Measurements from ENCODE around the gene NHSL2. TPM values are rescaled to one million over a fixed set of nuclear protein-coding genes. Genes with fewer than 3 reads are reported as not detected.

The NHSL2 gene
- total RNA-seq, 2 donors from 2014 or later: 1.6 to 2.9 TPM

DNA sequence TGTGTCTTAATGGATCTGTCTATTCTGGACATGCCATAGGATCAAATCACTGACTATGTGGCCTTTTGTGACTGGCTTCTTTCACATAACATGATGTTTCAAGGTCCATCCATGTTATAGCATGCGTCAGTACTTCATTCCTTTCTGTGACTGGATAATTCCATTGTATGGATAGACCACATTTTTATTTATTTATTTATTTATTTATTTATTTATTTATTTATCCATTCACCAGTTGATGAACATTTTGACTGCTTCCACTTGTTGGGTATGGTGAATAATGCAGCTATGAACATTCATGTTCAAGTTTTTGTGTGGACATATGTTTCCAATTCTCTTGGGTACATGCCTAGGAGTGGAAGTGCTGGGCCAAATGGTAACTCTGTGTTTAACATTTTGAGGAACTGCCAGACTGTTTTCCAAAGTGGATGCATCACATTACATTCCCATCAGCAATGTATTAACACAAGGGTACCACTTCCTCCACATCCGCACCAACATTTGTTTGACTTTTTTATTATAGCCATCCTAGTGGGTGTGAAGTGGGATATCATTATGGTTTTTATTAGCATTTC lies 207.1 kb downstream of the NHSL2 start:
- H3K27ac ChIP-seq: no peak overlapping the region
- TF ChIP-seq POLR2A (IDR thresholded peaks at IDR 0.05): no peak
- TF ChIP-seq, protein P1, sequence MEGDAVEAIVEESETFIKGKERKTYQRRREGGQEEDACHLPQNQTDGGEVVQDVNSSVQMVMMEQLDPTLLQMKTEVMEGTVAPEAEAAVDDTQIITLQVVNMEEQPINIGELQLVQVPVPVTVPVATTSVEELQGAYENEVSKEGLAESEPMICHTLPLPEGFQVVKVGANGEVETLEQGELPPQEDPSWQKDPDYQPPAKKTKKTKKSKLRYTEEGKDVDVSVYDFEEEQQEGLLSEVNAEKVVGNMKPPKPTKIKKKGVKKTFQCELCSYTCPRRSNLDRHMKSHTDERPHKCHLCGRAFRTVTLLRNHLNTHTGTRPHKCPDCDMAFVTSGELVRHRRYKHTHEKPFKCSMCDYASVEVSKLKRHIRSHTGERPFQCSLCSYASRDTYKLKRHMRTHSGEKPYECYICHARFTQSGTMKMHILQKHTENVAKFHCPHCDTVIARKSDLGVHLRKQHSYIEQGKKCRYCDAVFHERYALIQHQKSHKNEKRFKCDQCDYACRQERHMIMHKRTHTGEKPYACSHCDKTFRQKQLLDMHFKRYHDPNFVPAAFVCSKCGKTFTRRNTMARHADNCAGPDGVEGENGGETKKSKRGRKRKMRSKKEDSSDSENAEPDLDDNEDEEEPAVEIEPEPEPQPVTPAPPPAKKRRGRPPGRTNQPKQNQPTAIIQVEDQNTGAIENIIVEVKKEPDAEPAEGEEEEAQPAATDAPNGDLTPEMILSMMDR (IDR thresholded peaks at IDR 0.05): no peak
- no peaks in the 10 kb centered on the region for H3K4me1 ChIP-seq
- no peaks in the 10 kb centered on the region for H3K36me3 ChIP-seq (replicated peaks in 1 of 2; ENCODE audit: insufficient read depth in 1 of 2, low read depth in 2 of 2)
- 92 to 95% methylated on average over 2 of the region's 2 CpGs for whole genome bisulfite sequencing, 2 donors
- no peak for ATAC-seq
- intact Hi-C loops (cut with DNase I): no loop called here
- no peak overlapping the region for H3K4me3 ChIP-seq
- no peaks in the 10 kb centered on the region for H3K9me3 ChIP-seq
- no peak for DNase-seq
- H3K27me3 ChIP-seq: no peaks in the 10 kb centered on the region

DNA sequence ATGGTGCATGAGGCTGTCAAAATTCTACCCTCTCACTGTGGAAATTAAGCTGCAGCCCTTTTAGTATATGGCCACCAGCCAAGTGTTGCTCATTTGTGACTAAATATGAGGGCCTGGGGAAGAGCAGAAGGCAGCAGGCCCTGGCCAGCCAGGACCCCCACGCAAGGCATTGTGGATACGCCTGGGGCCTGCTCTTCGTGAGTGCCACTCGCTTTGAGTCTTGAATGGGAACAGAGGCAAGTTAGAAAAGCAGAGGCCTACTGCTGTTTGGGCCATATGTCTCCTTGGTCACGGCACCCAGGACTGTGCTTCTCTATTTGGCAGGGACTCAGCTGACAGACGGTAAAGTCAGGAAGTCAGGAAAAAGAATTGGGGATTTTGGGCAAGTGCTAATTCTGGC lies 210.2 kb downstream of the NHSL2 start:
- no peaks in the 10 kb centered on the region for H3K27me3 ChIP-seq
- ATAC-seq (no peak), DNase-seq (no peak)
- no peaks in the 10 kb centered on the region for H3K9me3 ChIP-seq
- intact Hi-C loops (cut with DNase I): loop anchor here (5.0 kb wide), 1 partner anchor 119 kb away; no protein-coding TSS in a partner anchor
- no peak overlapping the region for H3K4me3 ChIP-seq
- WGBS, 2 donors: 83 to 87% methylated on average over 3 to 6 of the region's 6 CpGs
- peak overlapping the region in 1 of 4 donors; percentile 29 for H3K27ac ChIP-seq
- no peak for TF ChIP-seq POLR2A (IDR thresholded peaks at IDR 0.05)
- TF ChIP-seq, protein P1 (IDR thresholded peaks at IDR 0.05): no peak
- H3K4me1 ChIP-seq: no peaks in the 10 kb centered on the region
- no peaks in the 10 kb centered on the region for H3K36me3 ChIP-seq (replicated peaks in 1 of 2; ENCODE audit: insufficient read depth in 1 of 2, low read depth in 2 of 2)

DNA sequence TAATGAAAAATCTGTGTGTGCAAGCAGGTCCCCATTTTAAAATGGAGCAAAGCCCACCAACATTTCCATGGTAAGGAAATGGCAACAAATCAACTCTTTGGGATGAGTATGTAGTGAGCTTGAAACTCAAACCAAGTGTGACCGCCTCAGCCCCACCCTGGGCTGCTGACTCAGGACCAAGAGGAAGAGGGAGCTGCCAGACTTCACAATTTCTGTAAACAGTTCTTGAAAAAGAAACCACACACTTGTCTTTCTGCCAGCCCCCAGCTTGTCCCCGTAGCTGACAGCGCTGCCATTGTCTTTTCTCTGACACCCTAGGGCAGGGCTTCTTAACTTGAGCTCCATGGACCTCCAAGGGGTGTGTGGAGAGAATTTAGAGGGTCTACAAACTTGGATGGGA lies 210.7 kb downstream of the NHSL2 start:
- ATAC-seq: no peak
- H3K27me3 ChIP-seq: no peaks in the 10 kb centered on the region
- H3K4me3 ChIP-seq: no peak overlapping the region
- H3K4me1 ChIP-seq: no peaks in the 10 kb centered on the region
- 54 to 63% methylated on average over 3 of the region's 3 CpGs for WGBS, 2 donors
- H3K36me3 ChIP-seq (replicated peaks in 1 of 2; ENCODE audit: insufficient read depth in 1 of 2, low read depth in 2 of 2): no peaks in the 10 kb centered on the region
- peak in 1 of 4 donors; percentile 50 for DNase-seq
- TF ChIP-seq, protein P1 (IDR thresholded peaks at IDR 0.05): no peak
- TF ChIP-seq POLR2A (IDR thresholded peaks at IDR 0.05): no peak
- peak overlapping the region in 1 of 4 donors; percentile 29 for H3K27ac ChIP-seq
- no peaks in the 10 kb centered on the region for H3K9me3 ChIP-seq
- intact Hi-C loops (cut with DNase I): loop anchor here (5.0 kb wide), 1 partner anchor 119 kb away; no protein-coding TSS in a partner anchor

DNA sequence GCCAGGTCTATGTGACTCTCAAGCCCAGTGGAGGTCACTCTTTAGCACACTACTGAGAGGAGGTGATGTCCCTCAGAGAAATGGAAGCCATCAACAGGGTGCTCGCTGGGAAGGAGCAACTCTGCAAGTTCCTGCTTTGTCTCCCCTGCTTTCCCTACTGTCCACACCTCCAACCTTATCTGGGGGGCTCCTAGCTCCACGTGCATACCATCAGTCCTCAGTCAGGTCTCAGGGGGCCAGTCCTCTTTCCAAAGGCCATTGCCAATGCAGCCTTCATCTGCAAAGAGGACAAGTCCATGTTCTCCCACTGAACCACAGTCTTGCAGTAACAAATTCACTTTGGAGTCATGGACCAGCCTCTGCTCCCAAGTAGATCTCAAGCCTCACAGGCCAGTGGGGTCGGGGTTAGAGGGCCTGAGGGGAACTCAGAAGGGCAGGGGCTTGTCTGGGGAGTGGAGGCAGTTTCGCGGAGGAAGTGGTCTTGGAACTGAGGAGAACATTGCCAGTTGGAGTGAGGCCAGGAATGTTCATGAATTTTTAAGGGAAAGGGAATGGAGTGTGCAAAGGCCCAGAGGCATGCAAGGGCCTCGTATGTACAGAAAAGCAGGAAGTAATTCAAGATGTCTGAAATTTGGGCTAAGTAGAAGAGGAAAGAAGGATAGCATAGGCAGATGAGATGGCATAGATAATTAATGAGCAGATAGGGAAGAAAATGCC lies 212.1 kb downstream of the NHSL2 start:
- 72 to 75% methylated on average over 6 of the region's 6 CpGs for WGBS, 2 donors
- Histone ChIP-seq H3K9me3 (no peaks in the 10 kb centered on the region), H3K27me3 (no peaks in the 10 kb centered on the region), H3K27ac (no peak overlapping the region), H3K36me3 (replicated peaks in 1 of 2; ENCODE audit: insufficient read depth in 1 of 2, low read depth in 2 of 2) (no peaks in the 10 kb centered on the region), H3K4me1 (no peaks in the 10 kb centered on the region), H3K4me3 (no peak overlapping the region)
- DNase-seq (no peak), ATAC-seq (no peak)
- intact Hi-C loops (cut with DNase I): loop anchor here (5.0 kb wide), 1 partner anchor 120 kb away; no protein-coding TSS in a partner anchor
- no peak for TF ChIP-seq POLR2A (IDR thresholded peaks at IDR 0.05)
- TF ChIP-seq, protein P1 (IDR thresholded peaks at IDR 0.05): no peak

All from body of pancreas (tissue), 4 donors.